Activated CD4-positive, alpha-beta T cell treated with anti-CD3 and anti-CD28 coated beads for 48 hours (primary cell): ENCODE results near the gene OR51G1.
"Not testable (repeated sequence)": the region's sequence is repeated elsewhere in the genome, so short reads cannot be mapped to it uniquely, and the experiment has no call there.

Experiments
- DNase-seq: peaks from one replicate; pipeline ENCODE4 v3.0.0-alpha.2; 2020

Gene OR51G1

GRCh38 chr11:4924239-4924638, at the start of gene OR51G1:
Gene OR51G1, minus strand, starts transcription at chr11:4924339. Its CDS starts 0 bp downstream, at chr11:4924339.
- DNase-seq = no peak

- DNase-seq = no peak
Measured at GRCh38 chr11:4962816-4963215, 38.7 kb upstream of the OR51G1 start.

- no peak for DNase-seq
Measured at GRCh38 chr11:4960877-4961276, 36.7 kb upstream of the OR51G1 start.

- no peak for DNase-seq
Measured at GRCh38 chr11:4957396-4957795, 33.3 kb upstream of the OR51G1 start.

- not testable (repeated sequence) for DNase-seq
Measured at GRCh38 chr11:4955613-4956012, 31.5 kb upstream of the OR51G1 start, which contains the start of gene OR51A2. Gene OR51A2, minus strand, starts transcription at chr11:4955713. Its CDS starts 0 bp downstream, at chr11:4955713.

- DNase-seq = no peak
Measured at GRCh38 chr11:4947505-4947904, 23.4 kb upstream of the OR51G1 start, which contains the start of gene OR51A4. Gene OR51A4, minus strand, starts transcription at chr11:4947605. Its CDS starts 505 bp downstream, at chr11:4947100.

- no peak for DNase-seq
Measured at GRCh38 chr11:4936745-4937144, 12.6 kb upstream of the OR51G1 start.

- no peak for DNase-seq
Measured at GRCh38 chr11:4932751-4933150, 8.6 kb upstream of the OR51G1 start.

GRCh38 chr11:4926608-4927007, 2.5 kb upstream of the OR51G1 start:
- DNase-seq = no peak

GRCh38 chr11:4922304-4922703, 1.8 kb downstream of the OR51G1 start:
- DNase-seq = no peak

- DNase-seq = no peak
Measured at GRCh38 chr11:4921796-4922195, 2.3 kb downstream of the OR51G1 start.

GRCh38 chr11:4919250-4919649, 4.9 kb downstream of the OR51G1 start, which contains the start of gene OR51G2:
Gene OR51G2, minus strand, starts transcription at chr11:4919350. Its CDS starts 3,687 bp downstream, at chr11:4915663.
- DNase-seq = no peak

GRCh38 chr11:4916581-4916980, 7.6 kb downstream of the OR51G1 start:
- DNase-seq = no peak

GRCh38 chr11:4903484-4903883, 20.7 kb downstream of the OR51G1 start, which contains the start of gene OR51A7:
Gene OR51A7, plus strand, starts transcription at chr11:4903783. Its CDS starts 3,587 bp downstream, at chr11:4907370.
- DNase-seq = no peak

GRCh38 chr11:4891996-4892640, 32.0 kb downstream of the OR51G1 start:
- no peak for DNase-seq

- DNase-seq = no peak
Measured at GRCh38 chr11:4890279-4890678, 33.9 kb downstream of the OR51G1 start.

GRCh38 chr11:4887591-4887990, 36.5 kb downstream of the OR51G1 start:
- no peak for DNase-seq

- DNase-seq = no peak
Measured at GRCh38 chr11:4886186-4886585, 38.0 kb downstream of the OR51G1 start.

GRCh38 chr11:4884361-4884760, 39.8 kb downstream of the OR51G1 start:
- no peak for DNase-seq

GRCh38 chr11:4882543-4882942, 41.6 kb downstream of the OR51G1 start:
- DNase-seq = no peak

GRCh38 chr11:4881860-4882500, 42.2 kb downstream of the OR51G1 start, which contains the start of gene OR51T1:
Gene OR51T1, plus strand, starts transcription at chr11:4881900. Its CDS starts 0 bp downstream, at chr11:4881900.
- DNase-seq = no peak

GRCh38 chr11:4881188-4881587, 43.0 kb downstream of the OR51G1 start:
- no peak for DNase-seq
